Measurements from ENCODE around the gene SRSF12.

DNA sequence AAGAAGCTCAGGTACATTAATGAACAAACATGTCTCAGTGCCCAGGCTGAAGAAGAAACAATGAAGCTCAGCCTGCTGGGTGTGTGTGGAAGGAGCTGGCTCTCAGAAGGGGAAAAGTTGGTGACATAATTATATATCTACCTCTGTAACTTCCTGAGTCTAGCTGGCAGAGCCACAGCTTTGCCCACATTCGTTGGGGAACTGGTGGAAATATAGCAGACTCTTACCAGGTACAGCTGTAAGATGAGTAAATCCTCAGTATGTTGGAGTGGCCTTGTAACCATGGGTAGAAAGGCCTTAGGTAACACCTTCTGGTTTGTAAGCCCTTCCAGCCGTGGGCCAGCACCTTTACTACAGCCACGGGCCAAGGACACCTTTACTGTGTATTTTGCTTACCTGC lies 67.2 kb downstream of the SRSF12 start:
- TF ChIP-seq, protein P1, sequence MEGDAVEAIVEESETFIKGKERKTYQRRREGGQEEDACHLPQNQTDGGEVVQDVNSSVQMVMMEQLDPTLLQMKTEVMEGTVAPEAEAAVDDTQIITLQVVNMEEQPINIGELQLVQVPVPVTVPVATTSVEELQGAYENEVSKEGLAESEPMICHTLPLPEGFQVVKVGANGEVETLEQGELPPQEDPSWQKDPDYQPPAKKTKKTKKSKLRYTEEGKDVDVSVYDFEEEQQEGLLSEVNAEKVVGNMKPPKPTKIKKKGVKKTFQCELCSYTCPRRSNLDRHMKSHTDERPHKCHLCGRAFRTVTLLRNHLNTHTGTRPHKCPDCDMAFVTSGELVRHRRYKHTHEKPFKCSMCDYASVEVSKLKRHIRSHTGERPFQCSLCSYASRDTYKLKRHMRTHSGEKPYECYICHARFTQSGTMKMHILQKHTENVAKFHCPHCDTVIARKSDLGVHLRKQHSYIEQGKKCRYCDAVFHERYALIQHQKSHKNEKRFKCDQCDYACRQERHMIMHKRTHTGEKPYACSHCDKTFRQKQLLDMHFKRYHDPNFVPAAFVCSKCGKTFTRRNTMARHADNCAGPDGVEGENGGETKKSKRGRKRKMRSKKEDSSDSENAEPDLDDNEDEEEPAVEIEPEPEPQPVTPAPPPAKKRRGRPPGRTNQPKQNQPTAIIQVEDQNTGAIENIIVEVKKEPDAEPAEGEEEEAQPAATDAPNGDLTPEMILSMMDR (IDR thresholded peaks at IDR 0.05): no peak
- no peak for TF ChIP-seq POLR2A (IDR thresholded peaks at IDR 0.05)
- no peak for TF ChIP-seq POLR2AphosphoS5 (IDR thresholded peaks at IDR 0.05)

Measured in prostate gland (tissue), 2 donors.